ENCODE results near the gene CCDC61. TPM values are rescaled to one million over a fixed set of nuclear protein-coding genes. Genes with fewer than 3 reads are reported as not detected.

CCDC61 gene
- total RNA-seq, 2 donors from 2014 or later = 10.0 to 12.9 TPM

- intact Hi-C loops (cut with DNase I) = no loop called here
- DNase-seq (ENCODE audit: low spot score) = no peak
These were observed 22.2 kb upstream of the CCDC61 start for GRCh38 chr19:45972947-45973540.

- peak; percentile 91 for DNase-seq (ENCODE audit: low spot score)
- intact Hi-C loops (cut with DNase I) = no loop called here
These were observed 21.5 kb upstream of the CCDC61 start, which contains the start of gene NOVA2 for GRCh38 chr19:45973553-45974338. NOVA2 (minus strand) TSS chr19:45973865; CDS start chr19:45973351, 514 bp downstream.

GRCh38 chr19:45975306-45976070, 19.8 kb upstream of the CCDC61 start:
- intact Hi-C loops (cut with DNase I) = no loop called here
- DNase-seq (ENCODE audit: low spot score) = no peak

- intact Hi-C loops (cut with DNase I) = no loop called here
- DNase-seq (ENCODE audit: low spot score) = no peak
These were observed 19.1 kb upstream of the CCDC61 start for GRCh38 chr19:45976178-45976577.

GRCh38 chr19:45978156-45978555, 17.1 kb upstream of the CCDC61 start:
- intact Hi-C loops (cut with DNase I) = no loop called here

GRCh38 chr19:45981350-45981749, 13.9 kb upstream of the CCDC61 start:
- intact Hi-C loops (cut with DNase I) = no loop called here
- DNase-seq (ENCODE audit: low spot score) = no peak

More at GRCh38 chr19:45978156-45978555, 17.1 kb upstream of the CCDC61 start:
- no peak for DNase-seq (ENCODE audit: low spot score)

GRCh38 chr19:45985321-45985720, 9.9 kb upstream of the CCDC61 start:
- intact Hi-C loops (cut with DNase I) = no loop called here
- no peak for DNase-seq (ENCODE audit: low spot score)

GRCh38 chr19:45990113-45990728, 5.0 kb upstream of the CCDC61 start:
- no peak for DNase-seq (ENCODE audit: low spot score)
- intact Hi-C loops (cut with DNase I) = no loop called here

- DNase-seq (ENCODE audit: low spot score) = no peak
- intact Hi-C loops (cut with DNase I) = no loop called here
These were observed 740 bp upstream of the CCDC61 start for GRCh38 chr19:45994456-45994997.

- DNase-seq (ENCODE audit: low spot score) = no peak
- intact Hi-C loops (cut with DNase I) = no loop called here
These were observed 583 bp downstream of the CCDC61 start for GRCh38 chr19:45995715-45996385.

GRCh38 chr19:45996933-45997332, 1.7 kb downstream of the CCDC61 start:
- intact Hi-C loops (cut with DNase I) = no loop called here
- DNase-seq (ENCODE audit: low spot score) = no peak

- intact Hi-C loops (cut with DNase I) = no loop called here
- no peak for DNase-seq (ENCODE audit: low spot score)
These were observed 3.6 kb downstream of the CCDC61 start for GRCh38 chr19:45998834-45999233.

GRCh38 chr19:45999653-46000121, 4.4 kb downstream of the CCDC61 start:
- DNase-seq (ENCODE audit: low spot score) = no peak
- intact Hi-C loops (cut with DNase I) = no loop called here

- intact Hi-C loops (cut with DNase I) = no loop called here
- no peak for DNase-seq (ENCODE audit: low spot score)
These were observed 5.4 kb downstream of the CCDC61 start for GRCh38 chr19:46000491-46001246.

- intact Hi-C loops (cut with DNase I) = no loop called here
- DNase-seq (ENCODE audit: low spot score) = no peak
These were observed 7.5 kb downstream of the CCDC61 start for GRCh38 chr19:46002678-46003275.

- intact Hi-C loops (cut with DNase I) = no loop called here
- peak; percentile 67 for DNase-seq (ENCODE audit: low spot score)
These were observed 11.1 kb downstream of the CCDC61 start for GRCh38 chr19:46006411-46006810.

Measured in posterior vena cava (tissue), 2 donors.